Measurements from ENCODE around the gene HTR6.

- TF ChIP-seq CTCF (IDR thresholded peaks at IDR 0.05; ENCODE audit: insufficient read depth, low read depth, low read length) (no peak), EZH2 (IDR thresholded peaks at IDR 0.05; ENCODE audit: insufficient read depth, low read length) (no peak)
Measured at GRCh38 chr1:19621274-19621950, 43.3 kb upstream of the HTR6 start.

Measured in astrocyte (in vitro differentiated cells and primary cell).